OCI-LY1 (cell line): ENCODE measurements around the gene CDH1.

Experiments
- EZH2 ChIP-seq: fragments of 200-600 bp; sonication (generic), shearing (Covaris generic); IDR thresholded peaks from 2 replicates; pipeline ENCODE4 v1.8.0; 2017; ENCODE audit warnings: borderline replicate concordance, mixed run types, mild to moderate bottlenecking, antibody characterized with exemption, low read length, moderate library complexity, mixed read lengths
- TF ChIP-seq, protein P1 (sequence below): fragments of 200-600 bp; sonication (generic), shearing (Covaris generic); IDR thresholded peaks from 2 replicates; pipeline ENCODE4 v1.5.1; 2017; ENCODE audit warnings: mild to moderate bottlenecking, antibody characterized with exemption, low read length, moderate library complexity, mixed read lengths

DNA sequence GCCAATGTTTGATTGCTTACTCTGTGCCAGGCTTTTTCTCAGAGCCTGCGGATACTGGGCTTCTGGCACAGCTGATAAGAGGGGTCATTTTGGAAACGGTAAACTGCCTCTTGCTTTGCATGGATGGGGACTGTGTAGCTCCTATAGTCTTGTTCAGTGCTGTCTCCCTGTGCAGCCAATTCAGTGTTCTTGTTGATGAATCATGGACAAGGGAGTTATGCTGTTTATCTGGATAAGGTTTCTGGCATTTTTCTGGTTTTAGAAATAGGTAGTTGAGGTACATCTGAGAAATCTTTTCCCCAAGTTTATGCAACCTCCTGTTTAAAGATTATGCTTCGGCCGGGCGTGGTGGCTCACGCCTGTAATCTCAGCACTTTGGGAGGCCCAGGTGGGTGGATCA lies 89.6 kb downstream of the CDH1 start:
- TF ChIP-seq, protein P1, sequence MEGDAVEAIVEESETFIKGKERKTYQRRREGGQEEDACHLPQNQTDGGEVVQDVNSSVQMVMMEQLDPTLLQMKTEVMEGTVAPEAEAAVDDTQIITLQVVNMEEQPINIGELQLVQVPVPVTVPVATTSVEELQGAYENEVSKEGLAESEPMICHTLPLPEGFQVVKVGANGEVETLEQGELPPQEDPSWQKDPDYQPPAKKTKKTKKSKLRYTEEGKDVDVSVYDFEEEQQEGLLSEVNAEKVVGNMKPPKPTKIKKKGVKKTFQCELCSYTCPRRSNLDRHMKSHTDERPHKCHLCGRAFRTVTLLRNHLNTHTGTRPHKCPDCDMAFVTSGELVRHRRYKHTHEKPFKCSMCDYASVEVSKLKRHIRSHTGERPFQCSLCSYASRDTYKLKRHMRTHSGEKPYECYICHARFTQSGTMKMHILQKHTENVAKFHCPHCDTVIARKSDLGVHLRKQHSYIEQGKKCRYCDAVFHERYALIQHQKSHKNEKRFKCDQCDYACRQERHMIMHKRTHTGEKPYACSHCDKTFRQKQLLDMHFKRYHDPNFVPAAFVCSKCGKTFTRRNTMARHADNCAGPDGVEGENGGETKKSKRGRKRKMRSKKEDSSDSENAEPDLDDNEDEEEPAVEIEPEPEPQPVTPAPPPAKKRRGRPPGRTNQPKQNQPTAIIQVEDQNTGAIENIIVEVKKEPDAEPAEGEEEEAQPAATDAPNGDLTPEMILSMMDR = no peak
- no peak for TF ChIP-seq EZH2
